ENCODE measurements around the gene PCBP1.
"Not testable (repeated sequence)": the region's sequence is repeated elsewhere in the genome, so short reads cannot be mapped to it uniquely, and the experiment has no call there.

DNA sequence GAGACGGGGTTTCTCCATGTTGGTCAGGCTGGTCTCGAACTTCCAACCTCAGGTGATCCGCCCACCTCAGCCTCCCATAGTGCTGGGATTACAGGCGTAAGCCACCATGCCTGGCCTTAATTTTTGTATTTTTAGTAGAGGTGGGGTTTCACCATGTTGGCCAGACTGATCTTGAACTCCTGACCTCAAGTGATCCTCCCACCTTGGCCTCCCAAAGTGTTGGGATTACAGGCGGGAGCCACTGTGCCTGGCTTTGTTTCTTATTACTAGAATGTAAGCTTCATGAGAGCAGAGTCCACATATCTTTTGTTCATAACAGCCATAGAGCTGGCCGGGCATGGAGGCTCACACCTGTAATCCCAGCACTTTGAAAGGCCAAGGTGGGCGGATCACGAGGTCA is 18.9 kb downstream of the PCBP1 start:
- not testable (repeated sequence) for TF ChIP-seq CTCF (IDR thresholded peaks at IDR 0.05; ENCODE audit: low read depth, low read length, poor library complexity, severe bottlenecking); EZH2phosphoT487 (IDR thresholded peaks at IDR 0.05; ENCODE audit: borderline replicate concordance, low read length)

Data from DOHH2 (cell line).